WTC11 (cell line): Measurements from ENCODE around the gene ADAP1.

Source experiments
- ATF3 ChIP-seq: sonication (generic); formaldehyde crosslinking; conservative IDR thresholded peaks from 2 replicates; pipeline ENCODE4 v1.8.1; 2022; ENCODE audit warnings: mild to moderate bottlenecking, missing genetic modification reagents
- CREM ChIP-seq: sonication (generic); formaldehyde crosslinking; IDR thresholded peaks from 2 replicates; pipeline ENCODE4 v1.8.1; 2022; ENCODE audit warnings: mild to moderate bottlenecking, missing genetic modification reagents, moderate library complexity
- ELF4 ChIP-seq: sonication (generic); formaldehyde crosslinking; IDR thresholded peaks from 2 replicates; pipeline ENCODE4 v1.8.1; 2022; ENCODE audit warnings: low read depth, mild to moderate bottlenecking, moderate library complexity, missing genetic modification reagents
- ETV6 ChIP-seq: sonication (generic); formaldehyde crosslinking; IDR thresholded peaks from 2 replicates; pipeline ENCODE4 v1.8.1; 2022; ENCODE audit warnings: mild to moderate bottlenecking, missing genetic modification reagents
- FOXK1 ChIP-seq: sonication (generic); formaldehyde crosslinking; IDR thresholded peaks from 2 replicates; pipeline ENCODE4 v1.8.0; 2022; ENCODE audit warnings: mild to moderate bottlenecking, moderate library complexity, missing genetic modification reagents
- FOXP4 ChIP-seq: sonication (generic); formaldehyde crosslinking; IDR thresholded peaks from 2 replicates; pipeline ENCODE4 v1.8.0; 2022; ENCODE audit warnings: mild to moderate bottlenecking, missing genetic modification reagents
- TEAD4 ChIP-seq: sonication (generic); formaldehyde crosslinking; IDR thresholded peaks from 2 replicates; pipeline ENCODE4 v1.8.0; 2022; ENCODE audit warnings: mild to moderate bottlenecking, missing genetic modification reagents
- USF2 ChIP-seq: sonication (generic); formaldehyde crosslinking; IDR thresholded peaks from 2 replicates; pipeline ENCODE4 v1.8.1; 2023; ENCODE audit warnings: mild to moderate bottlenecking, missing genetic modification reagents, moderate library complexity
- ZNF425 ChIP-seq: fragments of 250-450 bp; sonication (Bioruptor Pico); conservative IDR thresholded peaks from 2 replicates; pipeline ENCODE4 v1.9.0; 2021; ENCODE audit warnings: mild to moderate bottlenecking
- TF ChIP-seq, protein P1 (sequence below): fragments of 200-600 bp; IDR thresholded peaks from 2 replicates; pipeline ENCODE4 v1.8.0; 2022; ENCODE audit warnings: antibody characterized with exemption

DNA sequence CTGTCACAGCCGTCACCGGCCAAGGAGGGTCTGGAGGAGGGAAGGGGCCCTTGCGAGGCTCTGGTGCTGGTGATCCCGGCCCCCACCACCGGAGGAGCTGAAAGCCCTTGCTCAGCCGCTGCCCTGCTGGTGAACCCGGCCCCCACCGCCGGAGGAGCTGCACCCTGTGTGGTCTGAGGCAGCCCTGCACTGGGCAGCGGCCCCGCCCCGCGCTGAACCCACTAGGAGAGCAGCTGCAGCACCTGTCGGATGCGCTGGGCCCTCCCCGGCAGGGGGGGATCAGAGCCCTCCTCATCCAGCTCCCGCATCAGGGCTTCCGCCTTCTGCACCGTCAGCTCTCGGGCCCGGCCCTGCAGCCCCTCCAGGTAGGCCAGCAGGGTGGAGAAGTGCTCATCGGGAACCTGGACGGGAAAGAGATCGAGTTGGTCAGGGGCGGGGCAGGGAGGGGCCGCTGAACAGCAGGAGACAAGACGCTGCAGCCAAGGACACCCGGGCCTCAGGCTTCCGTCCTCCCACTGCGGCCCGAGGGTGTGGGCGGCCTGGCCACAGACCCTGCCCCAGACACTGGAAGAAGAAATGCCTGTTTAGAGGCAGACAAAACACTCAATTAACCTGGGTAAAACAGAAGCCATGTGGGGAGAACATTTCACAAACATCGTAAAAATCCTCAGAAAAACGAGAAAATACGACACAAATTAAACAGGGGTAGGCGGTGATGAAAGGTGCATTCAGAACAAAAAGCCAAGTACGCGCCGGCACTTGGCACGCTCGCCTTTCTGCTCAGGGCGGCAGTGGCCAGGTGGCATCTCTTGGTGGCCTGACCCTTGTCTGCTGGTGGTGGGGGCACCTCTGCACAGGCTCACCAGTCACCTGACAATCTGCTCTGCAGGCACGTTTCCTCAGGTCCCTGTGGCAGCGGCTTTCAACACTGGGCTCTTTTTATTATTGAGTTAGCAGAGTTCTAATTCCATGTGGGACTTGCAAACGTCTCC, 43.2 kb upstream of the ADAP1 start:
- TF ChIP-seq ELF4 (no peak), USF2 (CRISPR knock-in tag) (no peak), ATF3 (no peak), TEAD4 (no peak), FOXP4 (CRISPR knock-in tag) (no peak), ZNF425 (no peak), CREM (CRISPR knock-in tag) (no peak), ETV6 (no peak), FOXK1 (CRISPR knock-in tag) (no peak)
- TF ChIP-seq, protein P1, sequence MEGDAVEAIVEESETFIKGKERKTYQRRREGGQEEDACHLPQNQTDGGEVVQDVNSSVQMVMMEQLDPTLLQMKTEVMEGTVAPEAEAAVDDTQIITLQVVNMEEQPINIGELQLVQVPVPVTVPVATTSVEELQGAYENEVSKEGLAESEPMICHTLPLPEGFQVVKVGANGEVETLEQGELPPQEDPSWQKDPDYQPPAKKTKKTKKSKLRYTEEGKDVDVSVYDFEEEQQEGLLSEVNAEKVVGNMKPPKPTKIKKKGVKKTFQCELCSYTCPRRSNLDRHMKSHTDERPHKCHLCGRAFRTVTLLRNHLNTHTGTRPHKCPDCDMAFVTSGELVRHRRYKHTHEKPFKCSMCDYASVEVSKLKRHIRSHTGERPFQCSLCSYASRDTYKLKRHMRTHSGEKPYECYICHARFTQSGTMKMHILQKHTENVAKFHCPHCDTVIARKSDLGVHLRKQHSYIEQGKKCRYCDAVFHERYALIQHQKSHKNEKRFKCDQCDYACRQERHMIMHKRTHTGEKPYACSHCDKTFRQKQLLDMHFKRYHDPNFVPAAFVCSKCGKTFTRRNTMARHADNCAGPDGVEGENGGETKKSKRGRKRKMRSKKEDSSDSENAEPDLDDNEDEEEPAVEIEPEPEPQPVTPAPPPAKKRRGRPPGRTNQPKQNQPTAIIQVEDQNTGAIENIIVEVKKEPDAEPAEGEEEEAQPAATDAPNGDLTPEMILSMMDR: no peak
